Measurements from ENCODE around the gene CSNK2B.

CSNK2B gene

GRCh38 chr6:31687860-31688693, 22.2 kb downstream of the CSNK2B start:
- H3K27ac ChIP-seq = no peak overlapping the region
- TF ChIP-seq CTCF (conservative IDR thresholded peaks at IDR 0.05) = no peak
- TF ChIP-seq ZFX (IDR thresholded peaks at IDR 0.05) = no peak

GRCh38 chr6:31689249-31690110, 23.6 kb downstream of the CSNK2B start:
- TF ChIP-seq CTCF (conservative IDR thresholded peaks at IDR 0.05) (no peak; the same call in 1 of the 2 replicates), ZFX (IDR thresholded peaks at IDR 0.05) (no peak)
- H3K27ac ChIP-seq = no peak overlapping the region

- no peak overlapping the region for H3K27ac ChIP-seq
- no peak for TF ChIP-seq CTCF (conservative IDR thresholded peaks at IDR 0.05)
- no peak for TF ChIP-seq ZFX (IDR thresholded peaks at IDR 0.05)
These were observed 24.6 kb downstream of the CSNK2B start for GRCh38 chr6:31690231-31691077.

- H3K27ac ChIP-seq = no peak overlapping the region
- TF ChIP-seq ZFX (IDR thresholded peaks at IDR 0.05) = no peak
- TF ChIP-seq CTCF (conservative IDR thresholded peaks at IDR 0.05) = no peak
These were observed 25.2 kb downstream of the CSNK2B start for GRCh38 chr6:31691078-31691463.

GRCh38 chr6:31691564-31692108, 25.8 kb downstream of the CSNK2B start:
- H3K27ac ChIP-seq = no peak overlapping the region
- no peak for TF ChIP-seq CTCF (conservative IDR thresholded peaks at IDR 0.05)
- TF ChIP-seq ZFX (IDR thresholded peaks at IDR 0.05) = no peak

DNA sequence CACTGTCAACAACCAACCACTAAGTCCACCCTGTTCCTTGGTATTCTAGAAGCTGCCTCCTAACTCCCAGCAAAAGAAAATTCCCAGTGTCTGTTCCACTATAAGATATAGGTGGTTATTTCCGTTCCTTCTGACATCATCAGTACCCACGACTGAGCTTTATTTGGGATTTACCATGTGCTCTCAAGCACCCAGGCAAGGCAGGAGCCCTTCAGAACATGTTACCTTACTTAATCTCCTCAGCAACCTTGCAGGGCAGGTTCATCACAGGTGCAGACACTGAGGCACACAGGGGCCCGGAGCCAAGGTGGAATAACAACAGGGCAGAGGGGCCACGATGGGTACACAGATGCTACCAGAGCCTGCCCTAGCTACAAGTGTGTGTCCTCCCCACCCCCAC, 26.5 kb downstream of the CSNK2B start:
- TF ChIP-seq CTCF (conservative IDR thresholded peaks at IDR 0.05) (no peak), ZFX (IDR thresholded peaks at IDR 0.05) (no peak)
- no peak overlapping the region for H3K27ac ChIP-seq
